Measurements from ENCODE around the gene ANKRD63. TPM values are rescaled to one million over a fixed set of nuclear protein-coding genes. Genes with fewer than 3 reads are reported as not detected.

Gene ANKRD63
- total and polyA plus RNA-seq, 8 donors: 0.37 TPM; not detected in 7

- intact Hi-C loops (cut with DNase I; ENCODE audit: low total_unique reads): loop anchor here (5.0 kb wide), 1 partner anchor 142 kb away; no protein-coding TSS in a partner anchor
- no peaks in the 10 kb centered on the region for H3K36me3 ChIP-seq
- no peak overlapping the region for H3K27ac ChIP-seq
- no peaks in the 10 kb centered on the region for H3K9me3 ChIP-seq
- TF ChIP-seq EP300 (IDR thresholded peaks at IDR 0.05) (no peak), POLR2AphosphoS5 (IDR thresholded peaks at IDR 0.05) (no peak), CTCF (IDR thresholded peaks at IDR 0.05) (no peak), POLR2A (IDR thresholded peaks at IDR 0.05) (no peak)
- DNase-seq: no peak
- peaks cover 18 to 77% (median 53%) of the 10 kb centered on the region in 3 donors for H3K27me3 ChIP-seq
- H3K4me3 ChIP-seq: no peak overlapping the region
- peaks cover 29 to 55% (median 40%) of the 10 kb centered on the region in 4 donors for H3K4me1 ChIP-seq
- 40 to 62% (median 44%) methylated on average over 30 of the region's 30 CpGs for WGBS, 5 donors
Measured at GRCh38 chr15:40280260-40281056, 2.4 kb downstream of the ANKRD63 start.

GRCh38 chr15:40279437-40280141 is 3.3 kb downstream of the ANKRD63 start:
- WGBS, 5 donors: 13 to 17% (median 15%) methylated on average over 22 to 40 of the region's 40 CpGs
- H3K36me3 ChIP-seq: no peaks in the 10 kb centered on the region
- no peak overlapping the region for H3K27ac ChIP-seq
- no peak for TF ChIP-seq POLR2A (IDR thresholded peaks at IDR 0.05)
- peak in 6 of 7 experiments; percentile 31 to 99 (median 94) for TF ChIP-seq CTCF (IDR thresholded peaks at IDR 0.05)
- peak in 1 of 3 donors; percentile 41 for TF ChIP-seq POLR2AphosphoS5 (IDR thresholded peaks at IDR 0.05)
- DNase-seq: peak; percentile 80 to 89
- peaks cover 18 to 73% (median 53%) of the 10 kb centered on the region in 3 donors for H3K27me3 ChIP-seq
- intact Hi-C loops (cut with DNase I; ENCODE audit: low total_unique reads): loop anchor here (5.0 kb wide), 1 partner anchor 143 kb away; no protein-coding TSS in a partner anchor
- peak overlapping the region in 1 of 4 donors; percentile 19 for H3K4me3 ChIP-seq
- H3K9me3 ChIP-seq: no peaks in the 10 kb centered on the region
- H3K4me1 ChIP-seq: peaks cover 29 to 49% (median 40%) of the 10 kb centered on the region in 4 donors

- no peak for TF ChIP-seq POLR2A (IDR thresholded peaks at IDR 0.05)
- no peak for TF ChIP-seq EP300 (IDR thresholded peaks at IDR 0.05)
- no peak for TF ChIP-seq CTCF (IDR thresholded peaks at IDR 0.05)
- TF ChIP-seq POLR2AphosphoS5 (IDR thresholded peaks at IDR 0.05): no peak
- Histone ChIP-seq H3K27me3 (peaks cover 18 to 58% (median 42%) of the 10 kb centered on the region in 3 donors), H3K4me3 (no peak overlapping the region), H3K9me3 (no peaks in the 10 kb centered on the region), H3K36me3 (no peaks in the 10 kb centered on the region), H3K4me1 (peaks cover 26 to 39% (median 30%) of the 10 kb centered on the region in 4 donors), H3K27ac (no peak overlapping the region)
- intact Hi-C loops (cut with DNase I; ENCODE audit: low total_unique reads): no loop called here
- DNase-seq: no peak
- WGBS, 5 donors: 58 to 80% (median 61%) methylated on average over 7 to 10 of the region's 10 CpGs
Measured at GRCh38 chr15:40278026-40278425, 4.8 kb downstream of the ANKRD63 start.

GRCh38 chr15:40277471-40277870 is 5.4 kb downstream of the ANKRD63 start:
- Histone ChIP-seq H3K4me1 (peaks cover 20 to 33% (median 25%) of the 10 kb centered on the region in 4 donors), H3K36me3 (peaks cover 0 to under 1% (median 0%) of the 10 kb centered on the region in 4 donors), H3K27me3 (peaks cover 18 to 52% (median 36%) of the 10 kb centered on the region in 3 donors), H3K4me3 (no peak overlapping the region), H3K27ac (no peak overlapping the region), H3K9me3 (no peaks in the 10 kb centered on the region)
- TF ChIP-seq POLR2A (IDR thresholded peaks at IDR 0.05) (no peak), CTCF (IDR thresholded peaks at IDR 0.05) (no peak), EP300 (IDR thresholded peaks at IDR 0.05) (no peak), POLR2AphosphoS5 (IDR thresholded peaks at IDR 0.05) (no peak)
- intact Hi-C loops (cut with DNase I; ENCODE audit: low total_unique reads): no loop called here
- WGBS, 5 donors: 53 to 77% (median 65%) methylated on average over 16 of the region's 16 CpGs
- DNase-seq: no peak
